Breast epithelium (tissue), 4 donors: ENCODE measurements around the gene COL5A1. TPM values are rescaled to one million over a fixed set of nuclear protein-coding genes. Genes with fewer than 3 reads are reported as not detected.

Source experiments
- DNase-seq, 2 donors: peaks; one replicate each; pipeline ENCODE4 v3.0.0-alpha.2; 2019; ENCODE audit warnings: low spot score in 2 of 2
- H3K27ac ChIP-seq, 2 donors: fragments of 200-600 bp; sonication (generic) in 1 of 2; one replicate each; pipeline ENCODE4 v1.5.1; 2016 to 2019; ENCODE audit warnings: mild to moderate bottlenecking in 1 of 2
- H3K27me3 ChIP-seq, 2 donors: fragments of 200-600 bp; sonication (generic) in 1 of 2; one replicate each; pipeline versions ENCODE4 v1.5.1 to v1.6.0; 2017 to 2019; ENCODE audit warnings: control low read depth in 1 of 2, mild to moderate bottlenecking in 1 of 2
- H3K36me3 ChIP-seq: fragments of 200-600 bp; one replicate; pipeline ENCODE4 v1.5.1; 2019
- H3K4me1 ChIP-seq, 2 donors: fragments of 200-600 bp; sonication (generic); one replicate each; pipeline ENCODE4 v1.5.1; 2016 to 2019; ENCODE audit warnings: control low read depth in 1 of 2
- H3K4me3 ChIP-seq, 3 donors: fragments of 200-600 bp; sonication (generic); 1 replicate in 2 of 3; 2 replicates in 1 of 3; pipeline ENCODE4 v1.5.1; 2016 to 2019; ENCODE audit warnings: mild to moderate bottlenecking in 3 of 3, moderate library complexity in 2 of 3
- H3K9me3 ChIP-seq, 2 donors: fragments of 200-600 bp; sonication (generic) in 1 of 2; one replicate each; pipeline ENCODE4 v1.5.1; 2016 to 2019; ENCODE audit warnings: control low read depth in 1 of 2
- CTCF ChIP-seq, 3 donors: fragments of 450-650 bp; IDR thresholded peaks; one replicate each; pipeline ENCODE4 v1.5.1; 2016 to 2017; ENCODE audit warnings: antibody characterized with exemption in 3 of 3, mild to moderate bottlenecking in 3 of 3, moderate library complexity in 3 of 3
- POLR2A ChIP-seq: fragments of 450-650 bp; IDR thresholded peaks from one replicate; pipeline ENCODE4 v1.6.1; 2016; ENCODE audit warnings: antibody characterized with exemption, mild to moderate bottlenecking, moderate library complexity
- POLR2AphosphoS5 ChIP-seq, 3 donors: sonication (generic); formaldehyde crosslinking; IDR thresholded peaks; one replicate each; pipeline ENCODE4 v1.6.1; 2017; ENCODE audit warnings: antibody characterized with exemption in 3 of 3
- intact Hi-C: fragments of 100-400 bp; cut with DNase I; formaldehyde crosslinking; loops from one replicate; pipeline ENCODE4 v1.15.1; 2023; ENCODE audit warnings: low total_unique reads
- total RNA-seq, 3 donors: library from RNA; depleted of rRNA; stranded (reverse); fragments of >200 nt; gene quantifications; one replicate each; pipeline ENCODE4 v1.1.0, GENCODE V29; 2016

Gene COL5A1
- total RNA-seq, 3 donors from 2014 or later: 12.1 to 17.0 (median 15.4) TPM

GRCh38 chr9:134774410-134774809 is 132.8 kb downstream of the COL5A1 start:
- H3K36me3 ChIP-seq: no peaks in the 10 kb centered on the region
- no peaks in the 10 kb centered on the region for H3K27me3 ChIP-seq
- H3K27ac ChIP-seq: no peak overlapping the region
- H3K4me3 ChIP-seq: no peak overlapping the region
- DNase-seq: no peak
- H3K4me1 ChIP-seq: peaks cover 6 to 12% of the 10 kb centered on the region in 2 donors
- TF ChIP-seq POLR2AphosphoS5 (IDR thresholded peaks at IDR 0.05) (no peak), POLR2A (no peak), CTCF (IDR thresholded peaks at IDR 0.05) (no peak)
- no peaks in the 10 kb centered on the region for H3K9me3 ChIP-seq
- intact Hi-C loops: loop anchor here (10.0 kb wide), 1 partner anchor 640 kb away; no protein-coding TSS in a partner anchor

GRCh38 chr9:134775081-134775951 is 133.7 kb downstream of the COL5A1 start:
- Histone ChIP-seq H3K4me3 (no peak overlapping the region), H3K27me3 (no peaks in the 10 kb centered on the region), H3K9me3 (no peaks in the 10 kb centered on the region), H3K27ac (no peak overlapping the region), H3K4me1 (peaks cover 6 to 12% of the 10 kb centered on the region in 2 donors), H3K36me3 (no peaks in the 10 kb centered on the region)
- no peak for TF ChIP-seq POLR2A
- no peak for TF ChIP-seq CTCF (IDR thresholded peaks at IDR 0.05)
- TF ChIP-seq POLR2AphosphoS5 (IDR thresholded peaks at IDR 0.05): no peak
- no peak for DNase-seq
- intact Hi-C loops: loop anchor here (10.0 kb wide), 1 partner anchor 639 kb away; no protein-coding TSS in a partner anchor

DNA sequence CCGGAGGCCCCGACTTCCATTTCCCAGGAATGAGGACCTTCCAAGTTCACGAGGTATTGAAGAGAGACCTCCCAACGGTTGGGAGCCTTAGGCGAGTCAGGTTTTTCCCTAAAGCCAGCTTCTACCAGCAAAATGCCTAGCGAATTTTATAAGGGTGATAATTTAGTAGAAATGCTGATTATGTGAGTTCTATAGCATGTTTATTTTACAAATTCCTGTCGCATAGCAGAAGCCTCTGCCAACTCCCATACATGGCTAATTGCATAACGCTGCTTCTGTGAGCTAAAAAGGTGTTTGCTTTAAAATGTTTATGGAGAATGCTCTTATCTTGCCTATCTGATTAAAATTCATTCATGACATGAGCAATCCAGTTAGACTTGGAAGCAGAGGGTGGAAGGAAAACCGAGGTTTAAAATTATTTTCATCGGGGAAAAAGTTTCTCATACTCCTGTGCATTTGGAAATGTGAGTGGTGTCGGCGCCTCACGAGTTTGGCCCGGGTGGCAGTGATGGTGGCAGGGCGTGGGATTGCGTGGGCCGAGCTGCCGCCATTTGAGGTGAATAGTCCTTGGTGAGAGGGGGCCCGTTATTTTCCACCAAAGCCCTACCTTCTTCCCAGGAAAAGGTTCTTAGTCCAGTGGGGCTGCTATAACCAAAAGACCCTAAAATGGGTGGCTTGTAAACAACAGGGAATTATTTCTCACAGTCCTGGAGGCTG is 134.6 kb downstream of the COL5A1 start:
- TF ChIP-seq CTCF (IDR thresholded peaks at IDR 0.05) (no peak), POLR2A (no peak), POLR2AphosphoS5 (IDR thresholded peaks at IDR 0.05) (no peak)
- Histone ChIP-seq H3K9me3 (no peaks in the 10 kb centered on the region), H3K27ac (no peak overlapping the region), H3K4me1 (peaks cover 6 to 12% of the 10 kb centered on the region in 2 donors), H3K27me3 (no peaks in the 10 kb centered on the region), H3K36me3 (no peaks in the 10 kb centered on the region), H3K4me3 (no peak overlapping the region)
- no peak for DNase-seq
- intact Hi-C loops: loop anchor here (10.0 kb wide), 1 partner anchor 639 kb away; no protein-coding TSS in a partner anchor

DNA sequence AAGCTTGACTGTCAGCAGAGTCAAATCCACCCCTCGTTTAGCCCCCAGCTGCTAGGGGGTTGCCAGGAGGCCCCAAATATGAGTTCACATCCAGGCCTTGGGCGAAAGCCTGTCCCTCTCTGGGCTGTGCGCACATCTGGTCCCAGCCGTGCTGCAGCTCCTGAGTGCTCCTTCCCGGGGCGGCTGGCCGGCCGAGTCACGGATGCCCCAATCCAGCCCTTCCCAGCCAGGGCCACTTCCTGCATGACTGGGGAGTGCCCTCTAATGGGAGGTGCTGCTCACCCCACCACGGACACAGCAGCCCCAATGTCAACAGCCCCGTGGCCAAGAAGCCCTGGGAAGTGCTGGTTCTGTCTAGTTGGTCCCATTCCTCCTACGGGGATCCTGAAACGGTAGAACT is 135.6 kb downstream of the COL5A1 start:
- Histone ChIP-seq H3K4me1 (peaks cover 6 to 12% of the 10 kb centered on the region in 2 donors), H3K27ac (no peak overlapping the region), H3K4me3 (no peak overlapping the region), H3K36me3 (no peaks in the 10 kb centered on the region), H3K27me3 (no peaks in the 10 kb centered on the region), H3K9me3 (no peaks in the 10 kb centered on the region)
- TF ChIP-seq POLR2A (no peak), CTCF (IDR thresholded peaks at IDR 0.05) (no peak), POLR2AphosphoS5 (IDR thresholded peaks at IDR 0.05) (no peak)
- intact Hi-C loops: loop anchor here (10.0 kb wide), 1 partner anchor 638 kb away; no protein-coding TSS in a partner anchor
- DNase-seq: no peak
